HG02588 (cell line): Measurements from ENCODE around the gene CNIH3.
A peak's percentile ranks its signal among the peaks of the same experiment; 100 is the strongest.

Experiments used
- ATAC-seq: cut with Tn5 transposase; IDR thresholded peaks from one replicate; pipeline ENCODE4 v1.9.1; 2021; ENCODE audit warnings: mild to moderate bottlenecking, moderate library complexity; ENCODE audit not compliant: unreplicated experiment

Gene CNIH3

DNA sequence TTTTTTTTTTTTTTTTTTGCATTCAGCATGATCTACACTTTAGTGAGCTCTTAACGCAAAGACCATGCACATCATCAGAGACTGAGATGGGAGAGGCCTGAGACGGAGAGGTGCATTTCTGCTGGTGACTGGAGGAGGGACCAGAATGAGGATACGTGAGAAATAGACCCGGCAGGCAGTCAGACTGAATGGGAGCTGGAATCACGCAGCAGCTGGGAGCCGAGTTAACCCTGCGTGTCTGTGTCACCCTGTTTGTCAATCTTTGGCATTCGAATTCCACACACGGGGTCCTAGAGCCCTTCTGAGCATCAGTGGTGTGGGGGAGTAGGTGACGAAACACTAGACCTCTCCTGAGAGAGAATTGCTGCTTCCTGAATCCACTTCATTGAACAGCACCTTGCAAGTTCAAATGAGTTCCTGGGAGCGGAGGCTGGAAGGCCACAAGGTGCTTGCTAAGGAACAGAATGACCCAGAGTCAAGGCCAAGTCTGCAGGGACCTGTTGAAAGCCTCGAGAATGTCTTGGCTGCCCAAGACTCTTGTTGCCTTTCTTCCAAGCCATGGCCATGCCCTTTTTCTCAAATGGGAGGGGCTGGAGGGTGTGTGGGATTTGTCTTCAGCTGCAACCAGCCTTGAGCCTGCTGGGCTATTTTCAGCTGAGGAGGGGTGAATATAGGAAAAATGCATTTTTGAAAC is 123.3 kb downstream of the CNIH3 start:
- ATAC-seq, result peak; percentile 1

DNA sequence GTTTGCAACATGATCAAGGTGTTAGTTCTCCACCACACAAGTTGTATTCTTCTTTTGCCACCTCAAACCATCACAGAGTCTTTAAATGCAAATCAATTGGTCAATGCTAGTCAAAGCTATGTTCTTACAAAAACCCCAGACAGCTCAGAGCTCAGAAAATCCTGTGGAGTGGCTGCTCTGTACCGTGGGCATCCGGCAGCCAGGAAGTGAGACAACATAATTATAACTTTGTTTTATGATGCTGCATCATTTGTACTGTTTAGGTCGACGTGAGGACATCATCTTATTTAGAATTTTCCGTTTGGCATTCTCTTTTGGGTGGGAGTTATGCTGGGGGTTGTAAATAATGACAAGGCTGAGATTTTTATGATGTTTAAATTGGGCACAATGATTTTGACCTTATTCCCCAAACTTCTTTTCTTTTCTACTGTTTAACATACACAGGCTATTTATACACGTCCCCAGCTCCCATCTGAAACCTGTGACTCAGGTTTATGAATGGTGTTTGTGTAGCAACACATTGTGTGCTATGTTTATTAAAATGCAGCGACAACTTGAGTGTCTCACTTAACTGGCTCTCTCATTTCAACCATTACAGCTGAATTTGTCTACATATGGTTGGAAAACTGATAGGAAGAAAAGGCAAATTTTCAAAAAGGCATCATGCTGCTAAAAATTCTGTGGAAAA is 124.0 kb downstream of the CNIH3 start:
- peak; percentile 76 for ATAC-seq

DNA sequence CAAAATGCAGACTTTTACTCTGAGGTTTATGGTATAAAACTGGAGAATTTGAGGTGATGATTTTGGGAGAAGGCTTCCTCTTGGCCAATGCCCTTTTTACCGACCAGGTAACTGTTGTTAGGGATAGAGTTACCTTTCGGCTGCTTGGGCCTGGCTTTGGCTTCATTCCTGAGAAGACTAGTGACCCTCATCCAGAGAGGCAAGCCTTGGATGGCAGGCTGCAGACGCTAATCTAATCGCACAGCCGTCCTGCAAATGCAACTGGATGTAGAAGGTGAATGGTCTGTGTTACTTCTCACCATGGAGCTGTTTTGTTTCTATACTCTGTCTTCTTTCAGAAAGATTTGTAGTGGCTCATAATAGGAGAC is 124.6 kb downstream of the CNIH3 start:
- ATAC-seq, result no peak

DNA sequence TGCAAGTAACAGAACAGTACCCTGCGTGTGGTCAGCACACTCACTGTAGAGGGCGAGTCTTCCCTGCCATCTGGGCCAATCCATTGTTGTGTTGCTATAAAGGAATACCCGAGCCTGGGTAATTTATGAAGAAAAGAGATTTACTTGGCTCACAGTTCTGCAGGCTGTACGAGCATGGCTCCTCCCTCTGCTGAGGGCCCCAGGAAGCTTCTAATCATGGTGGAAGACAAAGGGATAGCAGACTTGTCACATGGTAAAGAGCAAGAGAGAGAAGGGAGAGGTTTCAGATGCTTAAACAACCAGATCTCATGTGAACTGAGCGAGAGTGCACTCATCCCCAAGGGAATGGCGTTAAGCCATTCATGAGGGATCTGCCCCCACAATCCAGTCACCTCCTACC is 126.2 kb downstream of the CNIH3 start:
- no peak for ATAC-seq

DNA sequence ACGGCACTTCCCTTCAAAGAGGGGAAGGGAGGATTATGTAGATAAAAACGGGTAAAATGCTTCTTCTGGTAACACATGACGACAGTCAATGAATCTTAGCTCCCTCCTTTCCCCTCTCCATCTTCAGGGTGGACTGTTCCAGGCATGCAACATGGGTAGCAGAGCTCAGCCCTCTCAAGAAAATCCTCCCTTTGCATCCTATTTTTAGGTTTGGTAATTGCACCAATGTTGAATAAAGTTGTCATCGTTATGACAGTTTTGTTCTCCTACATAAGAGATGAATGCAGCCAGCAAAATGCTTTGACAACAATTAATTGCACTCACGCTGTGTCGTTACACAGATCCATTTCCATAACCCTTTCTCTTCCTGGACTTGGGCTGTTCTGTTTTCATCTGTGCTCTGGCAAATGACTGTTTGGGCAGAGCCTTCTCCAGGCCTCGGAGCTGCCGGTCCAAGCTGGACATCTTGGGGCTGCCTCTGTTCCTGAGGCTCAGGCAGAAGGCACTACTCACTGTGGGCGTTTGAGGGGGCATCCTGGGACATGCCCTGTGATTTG is 127.6 kb downstream of the CNIH3 start:
- ATAC-seq, result no peak

DNA sequence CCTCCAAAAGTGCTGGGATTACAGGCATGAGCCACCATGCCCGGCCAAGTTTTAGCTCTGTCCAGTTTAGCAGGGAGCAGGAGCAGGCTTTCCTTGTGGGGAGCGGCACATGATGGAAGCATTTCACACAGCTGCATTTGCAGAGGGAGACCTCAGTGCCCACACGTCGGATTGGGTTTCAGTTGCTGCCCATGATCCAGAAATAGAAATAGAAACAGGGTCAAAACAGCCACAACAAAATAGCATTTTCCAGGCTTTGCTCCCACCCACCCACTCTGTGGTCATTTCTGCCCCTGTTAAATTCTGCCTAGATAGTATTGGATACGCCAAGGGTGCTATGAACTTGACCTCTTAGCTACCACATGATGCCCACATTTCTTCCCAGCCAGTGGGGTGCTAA is 128.4 kb downstream of the CNIH3 start:
- no peak for ATAC-seq

DNA sequence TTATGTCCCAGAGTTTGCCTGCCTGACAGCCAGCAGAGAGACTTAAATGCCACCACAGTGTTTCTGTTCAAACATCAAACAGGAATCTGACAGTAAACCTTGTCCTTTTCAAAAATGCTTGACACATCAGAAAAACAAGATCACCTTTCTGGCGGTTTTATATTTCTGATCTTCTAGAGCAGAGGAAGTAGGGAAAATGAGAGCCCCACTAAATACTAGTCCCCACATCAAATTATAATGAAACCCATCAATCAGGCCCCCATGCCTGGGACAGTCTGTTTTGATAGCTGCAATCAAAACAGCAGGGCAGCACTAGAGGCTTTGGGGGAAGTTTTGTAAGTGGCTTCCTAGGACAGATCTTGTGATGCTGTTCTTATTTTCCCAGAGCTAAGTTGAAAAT is 129.3 kb downstream of the CNIH3 start:
- no peak for ATAC-seq

DNA sequence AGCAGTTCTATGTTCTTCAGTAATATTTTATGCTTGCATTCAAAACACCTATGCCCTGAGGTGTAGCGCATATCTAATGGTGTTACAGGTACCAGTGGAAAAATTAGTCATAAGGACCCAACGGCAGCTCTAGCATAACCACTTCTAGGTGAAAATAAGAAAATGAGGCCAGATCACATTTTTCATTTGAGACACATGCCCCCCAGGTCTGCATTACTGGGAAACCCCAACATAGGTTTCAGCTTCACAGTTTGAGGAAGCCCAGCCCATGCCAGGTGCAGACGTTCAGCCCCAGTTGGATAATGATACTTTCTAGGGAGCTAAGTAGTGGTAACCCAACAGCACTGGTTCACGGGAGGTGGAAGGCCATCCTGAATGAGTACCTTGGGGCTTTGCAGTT is 129.8 kb downstream of the CNIH3 start:
- peak; percentile 48 for ATAC-seq

DNA sequence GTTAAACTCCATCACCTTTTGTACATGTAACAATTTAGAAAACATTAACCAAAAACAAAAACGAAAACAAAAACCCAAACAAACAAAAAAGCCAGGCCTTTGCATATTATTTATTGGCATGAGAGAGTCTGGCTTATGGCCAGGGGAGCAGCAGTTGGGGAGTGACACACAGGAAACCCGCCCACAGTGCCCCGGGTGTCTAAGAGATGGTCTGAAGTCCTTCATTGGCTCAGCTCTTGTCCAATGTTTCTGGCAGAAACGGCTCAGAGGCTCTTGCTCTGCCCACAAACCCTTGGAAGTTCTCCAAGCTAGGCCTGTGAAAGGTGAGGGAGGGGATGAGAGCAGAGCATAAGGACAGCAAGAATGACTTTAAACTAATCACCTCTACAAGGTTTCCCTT is 131.5 kb downstream of the CNIH3 start:
- peak; percentile 61 for ATAC-seq

DNA sequence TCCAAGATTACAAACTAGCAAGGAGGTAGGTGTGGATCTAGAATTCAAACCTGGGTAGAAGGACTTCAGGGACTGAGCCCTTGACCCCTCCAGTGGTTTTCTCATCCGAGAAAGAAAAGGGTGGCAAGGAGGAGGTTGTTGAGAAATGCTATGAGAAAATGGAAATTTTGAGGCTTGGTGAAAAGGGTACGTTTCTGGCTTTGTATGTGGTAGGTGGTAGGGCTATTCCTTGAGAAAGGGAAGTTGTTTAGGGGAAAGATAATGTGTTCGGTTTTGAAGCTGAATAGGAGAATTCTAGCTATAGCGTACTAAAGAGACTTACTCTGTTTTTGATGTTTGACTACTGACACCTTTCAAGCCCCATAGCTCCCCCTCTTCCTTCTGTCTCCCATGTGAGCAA is 133.8 kb downstream of the CNIH3 start:
- ATAC-seq, result no peak

DNA sequence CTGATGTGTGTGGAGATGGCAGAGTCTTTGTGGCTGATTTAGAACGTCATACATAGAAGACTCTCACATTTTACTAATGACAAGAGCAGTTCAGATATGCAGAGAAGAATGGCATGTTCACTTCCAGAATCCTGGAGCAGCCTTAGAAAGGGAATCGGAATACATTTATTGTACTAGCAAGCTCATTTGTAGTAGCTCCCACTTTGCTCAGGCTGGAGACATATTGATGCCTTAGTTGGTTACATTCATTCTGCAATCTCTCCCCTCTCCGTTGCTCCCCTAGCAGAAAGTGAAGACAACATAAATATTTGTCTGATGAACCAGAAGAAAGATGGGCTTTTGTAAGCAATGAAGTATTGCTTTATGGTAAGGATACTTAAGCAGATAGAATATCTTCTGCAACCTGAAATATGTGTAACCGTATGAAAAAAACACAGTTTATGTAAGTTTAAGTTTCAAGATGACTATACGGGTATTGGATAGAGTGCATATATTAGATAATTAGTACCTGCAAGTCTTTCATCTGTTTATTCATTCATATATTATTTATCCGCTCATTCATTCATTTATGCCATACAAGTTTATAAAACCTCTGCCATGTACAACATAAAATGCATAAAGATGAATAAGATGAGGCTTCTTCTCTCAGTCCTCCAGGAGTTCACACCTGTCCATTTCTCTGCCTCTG is 135.7 kb downstream of the CNIH3 start:
- no peak for ATAC-seq

DNA sequence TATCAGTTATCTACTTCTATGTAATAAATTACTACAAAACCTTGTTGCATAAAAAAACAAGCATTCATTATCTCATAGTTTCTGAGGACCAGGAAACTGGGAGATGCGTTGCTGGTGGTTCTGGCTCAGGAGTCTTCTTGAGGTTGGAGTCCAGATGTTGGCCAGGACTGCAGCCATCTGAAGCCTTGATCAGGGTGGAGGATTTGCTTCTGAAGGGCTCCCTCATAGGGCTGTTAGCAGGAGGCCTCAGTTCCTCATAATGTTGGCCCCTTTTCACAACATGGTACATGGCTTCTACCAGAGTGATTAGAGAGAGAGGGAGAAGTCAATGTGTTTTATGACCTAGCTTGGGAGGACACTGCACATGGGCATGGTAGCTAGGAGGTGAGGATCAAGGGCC is 137.4 kb downstream of the CNIH3 start:
- ATAC-seq, result no peak

DNA sequence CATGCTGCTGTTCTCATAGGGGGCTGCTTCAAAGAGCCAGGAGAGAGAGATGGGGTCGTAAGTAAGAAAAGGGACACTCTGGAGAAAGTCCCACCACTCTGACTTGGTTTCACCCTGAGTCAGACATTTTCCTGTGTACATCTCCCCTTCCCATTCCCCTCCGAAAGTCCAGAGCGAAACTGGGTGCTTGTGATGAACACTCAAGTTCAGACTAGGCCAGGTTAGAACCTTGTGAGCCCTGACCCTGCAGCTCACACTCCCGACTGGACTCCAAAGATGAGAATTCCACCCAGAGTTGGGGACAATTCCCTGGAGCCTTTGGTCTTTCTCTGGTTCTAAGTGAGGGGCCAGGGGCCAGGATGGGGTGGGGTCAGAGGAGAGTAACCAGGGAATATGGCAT is 139.5 kb downstream of the CNIH3 start:
- no peak for ATAC-seq

DNA sequence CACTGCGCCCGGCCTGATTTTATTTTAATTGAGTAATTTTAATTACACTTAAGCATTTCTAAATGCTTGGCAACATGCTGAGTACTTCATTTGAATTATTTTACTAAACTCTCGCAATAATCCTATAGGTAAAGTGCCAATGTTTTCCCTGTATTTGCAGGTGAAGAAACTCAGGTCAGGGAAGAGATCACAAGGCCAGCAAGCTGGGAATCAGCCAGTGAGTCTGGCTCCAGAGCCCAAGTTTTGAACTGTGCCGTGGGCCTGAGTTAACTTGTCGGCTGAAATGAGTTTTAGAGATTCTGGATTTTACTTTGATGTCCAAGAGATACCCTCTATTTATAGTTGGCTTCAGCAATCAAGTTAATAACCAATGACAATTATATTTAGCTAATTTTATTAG is 141.4 kb downstream of the CNIH3 start:
- no peak for ATAC-seq

DNA sequence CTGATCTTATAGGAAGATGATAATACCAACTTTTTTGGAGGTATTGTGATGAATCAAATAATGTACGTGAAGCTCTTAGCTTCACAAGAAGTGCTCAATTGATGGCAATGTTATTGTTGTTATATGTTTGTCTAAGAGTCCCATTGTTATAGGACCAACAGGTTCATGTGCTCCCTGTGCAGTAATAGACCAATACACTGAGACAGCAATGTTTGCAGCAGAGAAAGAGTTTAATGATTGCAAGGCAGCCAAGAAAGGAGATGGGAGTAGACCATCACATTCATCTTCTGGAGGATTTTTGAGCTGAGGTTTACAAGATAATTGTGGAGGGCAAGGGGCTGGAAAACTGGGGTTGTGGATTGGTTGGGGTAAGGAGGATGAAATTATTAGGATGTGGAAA is 143.0 kb downstream of the CNIH3 start:
- ATAC-seq, result no peak

DNA sequence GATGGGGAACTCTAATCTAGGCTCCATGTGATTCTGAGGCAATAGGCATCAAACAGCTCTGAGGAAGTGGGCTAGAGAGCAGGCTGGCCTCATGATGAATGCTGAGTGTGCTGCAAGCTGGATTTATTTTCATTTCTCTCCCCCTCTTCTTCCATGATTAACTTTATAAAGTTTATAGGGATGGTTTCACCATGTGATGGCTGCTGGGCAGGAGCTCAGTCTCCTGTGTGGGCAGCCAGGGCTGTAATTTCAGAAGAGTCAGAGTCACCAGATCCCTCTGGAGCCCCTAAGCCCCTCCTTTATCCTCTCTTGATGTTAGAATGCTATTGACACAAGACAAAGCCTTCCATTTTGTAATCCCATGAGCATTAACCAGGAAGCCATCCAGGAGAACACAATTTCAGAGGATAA is 143.6 kb downstream of the CNIH3 start:
- ATAC-seq, result no peak

DNA sequence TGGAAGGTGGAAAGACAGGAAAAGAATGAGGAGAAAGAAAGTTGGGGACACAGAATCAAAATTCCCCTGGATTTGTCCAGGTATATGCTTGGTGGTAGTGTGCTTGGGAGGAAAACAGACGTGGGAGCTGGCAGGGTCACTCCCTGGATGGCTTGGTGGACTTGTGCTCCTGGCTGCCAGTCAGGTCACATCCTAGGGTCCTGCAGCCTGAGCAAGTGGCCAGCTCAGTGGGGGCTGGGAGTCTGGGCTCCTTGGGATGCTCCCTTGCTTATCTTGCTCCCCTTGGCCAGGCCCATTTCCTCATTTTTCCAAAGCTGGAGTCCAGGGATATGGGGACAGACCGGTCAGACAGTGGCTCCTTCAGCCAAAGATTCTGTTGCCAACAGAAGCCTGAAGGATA is 144.0 kb downstream of the CNIH3 start:
- ATAC-seq, result no peak

DNA sequence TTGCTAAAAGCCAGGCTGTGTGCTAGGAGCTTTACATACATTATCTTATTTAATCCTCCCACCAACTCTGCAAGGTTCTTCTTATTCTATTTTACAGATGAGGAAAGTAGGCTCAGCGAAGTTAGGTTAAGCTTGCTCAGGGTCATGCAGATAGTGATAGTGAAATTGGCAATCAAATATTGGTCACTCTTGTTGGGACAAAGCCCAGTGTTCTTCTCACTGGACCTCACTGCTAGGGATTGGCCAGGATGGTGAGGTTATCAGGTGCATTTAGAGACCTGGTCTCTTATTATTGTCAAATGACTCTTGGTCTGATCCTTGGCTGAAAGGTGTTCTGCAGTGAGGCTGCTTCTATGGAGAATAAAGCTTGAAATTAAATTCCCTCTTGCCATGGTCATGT is 145.1 kb downstream of the CNIH3 start:
- no peak for ATAC-seq

DNA sequence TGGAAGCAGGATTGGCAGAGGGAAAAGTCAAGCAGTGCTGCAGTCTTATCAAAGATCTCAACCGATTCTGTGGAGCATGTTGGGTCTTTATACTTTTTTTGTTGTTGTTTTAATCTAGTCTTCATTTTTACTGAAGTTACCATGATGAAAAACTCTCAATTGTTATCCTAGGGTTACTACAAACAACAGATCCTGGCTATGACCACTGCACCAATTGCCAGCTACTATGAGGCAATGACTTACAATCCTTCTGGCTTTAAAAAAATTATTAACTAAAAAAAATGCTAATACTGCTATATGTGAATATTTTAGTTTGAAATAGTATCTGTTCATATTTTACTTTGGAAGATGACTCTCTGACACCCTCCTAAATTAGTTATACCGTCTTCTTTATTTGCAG is 145.9 kb downstream of the CNIH3 start:
- no peak for ATAC-seq

DNA sequence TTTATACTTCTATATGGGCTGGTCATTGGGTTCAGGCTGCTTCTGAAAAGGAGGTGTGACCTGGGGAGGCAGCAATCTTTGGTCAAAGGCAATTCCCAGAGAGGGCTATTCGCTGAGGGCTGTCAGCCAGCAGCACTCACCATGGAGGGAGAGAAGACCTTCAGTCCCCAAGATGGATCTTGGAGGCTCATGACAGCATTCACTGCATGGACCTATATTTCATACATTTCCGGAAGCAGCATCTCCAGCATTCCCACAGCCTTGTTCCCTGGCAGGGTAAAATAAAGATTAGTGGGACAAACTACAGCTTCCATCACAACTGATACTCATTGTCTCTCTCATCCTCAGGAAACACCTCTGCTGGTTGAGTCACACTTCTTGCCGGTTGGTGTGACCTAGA is 146.6 kb downstream of the CNIH3 start:
- no peak for ATAC-seq

DNA sequence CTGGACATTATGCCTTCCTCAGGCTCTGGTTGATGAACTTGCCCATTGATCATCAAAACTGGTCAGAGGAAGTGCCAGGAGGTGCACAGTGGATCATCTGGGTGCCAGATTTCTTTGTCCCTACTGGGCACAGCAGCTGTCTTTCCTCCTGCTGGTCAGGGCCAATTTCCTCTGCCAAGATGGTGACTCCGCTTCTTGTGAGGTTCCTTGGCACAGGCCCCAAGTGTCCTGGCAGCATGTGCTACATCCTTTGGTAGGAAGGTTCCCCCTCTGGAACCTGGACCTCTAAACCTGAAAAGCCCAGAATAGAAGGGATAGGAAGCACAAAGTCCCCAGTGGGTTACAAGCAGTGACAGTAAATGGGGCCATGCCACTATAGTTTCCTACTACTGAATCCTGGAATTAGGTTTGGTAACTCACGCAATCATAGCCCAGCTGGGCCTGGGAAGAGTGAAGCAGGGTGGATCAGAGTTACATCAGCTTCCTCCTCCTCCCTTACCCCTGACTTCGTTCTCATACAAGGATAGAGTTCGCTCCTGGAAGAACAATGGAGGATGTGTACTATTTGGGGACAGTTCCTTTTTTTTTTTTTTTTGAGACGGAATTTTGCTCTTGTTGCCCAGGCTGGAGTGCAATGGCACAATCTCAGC is 147.1 kb downstream of the CNIH3 start:
- ATAC-seq, result no peak

DNA sequence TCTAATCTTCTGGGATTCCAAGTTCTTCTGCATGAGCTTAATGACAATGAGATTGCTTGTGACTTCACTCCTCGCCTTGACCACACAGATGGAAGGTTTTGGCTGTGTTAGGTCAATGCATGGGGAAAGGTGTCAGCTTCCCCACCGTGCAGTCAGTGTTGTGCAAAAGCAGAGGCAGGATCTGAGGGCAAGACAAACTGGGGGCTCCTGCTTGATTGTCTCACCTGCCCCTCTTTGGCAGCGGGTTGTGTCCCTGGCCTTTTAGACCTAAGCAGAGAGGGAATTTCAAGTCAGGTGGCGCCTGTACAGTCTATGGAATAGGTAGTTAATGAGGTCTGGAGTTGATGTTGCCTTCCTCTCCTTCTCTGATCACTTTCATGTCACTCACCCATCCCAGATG is 150.1 kb downstream of the CNIH3 start:
- ATAC-seq, result no peak
